T-helper 1 cell (primary cell): ENCODE measurements around the gene VSX1.

Source experiments
- DNase-seq, 5 donors: peaks; one replicate each; pipeline ENCODE4 v3.0.0-alpha.2; 2012 to 2020
- total RNA-seq, 4 donors: gene quantifications; one replicate each; lab custom pipeline; 2026; lab: John Stamatoyannopoulos, UW

VSX1 gene
- total RNA-seq: 0 reads per million in 4 donors

GRCh38 chr20:25081730-25082497, at the start of gene VSX1:
VSX1 (minus strand) TSS chr20:25082141; CDS start chr20:25082096, 45 bp downstream.
- DNase-seq: no peak

- DNase-seq: no peak
Observed at GRCh38 chr20:25129908-25130307, 48.0 kb upstream of the VSX1 start.

DNA sequence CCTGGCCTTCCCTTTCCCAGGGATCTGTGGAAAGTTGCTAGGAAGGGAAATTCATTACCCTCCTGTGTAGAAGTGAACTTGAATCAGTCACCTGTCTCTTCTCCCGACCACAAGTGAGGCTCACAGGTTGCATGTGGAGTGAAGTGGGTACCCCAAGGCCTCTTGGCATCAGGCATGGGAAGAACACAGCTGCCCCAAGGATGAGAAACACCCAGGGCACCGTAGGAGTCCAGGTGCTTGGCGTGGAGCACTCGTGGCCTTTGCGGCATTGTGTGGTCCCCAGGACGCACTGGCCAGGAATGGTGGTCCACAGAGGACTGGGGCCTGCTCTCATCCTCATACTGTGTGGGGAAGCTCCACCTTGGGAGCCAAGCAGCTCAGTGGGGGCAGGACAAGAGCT, 47.5 kb upstream of the VSX1 start:
- no peak for DNase-seq

DNA sequence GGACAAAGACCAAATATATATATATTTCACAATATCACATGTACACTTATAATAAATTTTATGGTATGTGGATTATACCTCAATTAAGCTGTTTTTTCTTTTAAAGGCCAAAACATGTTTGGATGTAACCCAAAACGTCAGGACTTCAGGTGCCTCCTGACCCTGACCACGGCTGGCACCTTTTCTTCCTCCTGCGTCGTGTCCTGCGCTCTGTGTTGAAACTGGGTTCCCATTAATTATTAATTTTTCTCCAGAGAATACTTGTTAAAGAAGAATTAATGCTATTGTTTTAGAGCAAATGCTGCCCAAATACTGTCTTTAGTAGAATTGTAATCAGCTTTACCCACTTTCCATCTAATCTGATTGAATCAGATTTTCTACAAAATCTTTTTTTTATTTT, 46.7 kb upstream of the VSX1 start:
- no peak for DNase-seq

GRCh38 chr20:25127761-25128537, 46.0 kb upstream of the VSX1 start:
- no peak for DNase-seq

GRCh38 chr20:25126204-25127029, 44.5 kb upstream of the VSX1 start:
- DNase-seq: no peak

DNA sequence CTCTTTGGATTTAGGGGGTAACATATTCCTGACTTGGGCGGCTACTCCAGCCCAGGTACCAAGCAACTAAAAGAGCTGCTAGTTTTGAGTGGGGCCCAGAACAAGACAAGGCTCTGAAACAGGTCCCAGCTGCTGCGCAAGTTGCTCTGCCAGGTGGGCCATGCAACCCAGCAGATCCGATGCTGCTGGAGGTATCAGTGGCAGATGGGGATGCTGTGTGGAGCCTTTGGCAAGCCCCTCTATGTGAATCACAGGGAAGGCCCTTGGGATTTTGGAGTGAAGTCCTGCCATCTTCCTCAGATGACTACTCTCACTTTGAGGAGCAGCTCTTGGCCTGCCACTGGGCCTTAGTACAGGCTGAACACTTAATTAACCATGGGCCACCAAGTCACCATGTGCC, 43.7 kb upstream of the VSX1 start:
- no peak for DNase-seq

- DNase-seq: no peak
Observed at GRCh38 chr20:25120920-25121319, 39.0 kb upstream of the VSX1 start.

GRCh38 chr20:25120457-25120856, 38.5 kb upstream of the VSX1 start:
- no peak for DNase-seq

GRCh38 chr20:25118529-25118928, 36.6 kb upstream of the VSX1 start:
- no peak for DNase-seq

DNA sequence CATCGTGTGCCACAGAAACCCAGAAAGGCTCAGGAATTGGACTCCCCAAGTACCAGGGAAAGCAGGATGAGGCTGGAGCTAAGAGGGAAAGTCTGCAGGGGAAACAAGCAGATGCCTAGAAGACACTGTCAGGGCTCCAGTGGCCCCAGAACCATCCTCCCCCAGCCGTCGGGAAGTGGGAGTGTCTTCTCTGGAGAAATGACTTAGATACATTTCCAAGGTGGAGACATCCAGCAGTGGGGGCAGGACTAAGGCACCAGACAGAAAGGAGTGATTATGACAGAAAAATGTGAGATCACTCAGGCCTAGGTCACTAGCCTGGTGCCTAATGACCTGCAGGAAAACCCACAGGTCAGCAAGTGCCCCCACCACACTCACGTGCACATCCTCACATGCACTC, 36.0 kb upstream of the VSX1 start:
- no peak for DNase-seq

GRCh38 chr20:25116739-25117458, 35.0 kb upstream of the VSX1 start:
- no peak for DNase-seq

DNA sequence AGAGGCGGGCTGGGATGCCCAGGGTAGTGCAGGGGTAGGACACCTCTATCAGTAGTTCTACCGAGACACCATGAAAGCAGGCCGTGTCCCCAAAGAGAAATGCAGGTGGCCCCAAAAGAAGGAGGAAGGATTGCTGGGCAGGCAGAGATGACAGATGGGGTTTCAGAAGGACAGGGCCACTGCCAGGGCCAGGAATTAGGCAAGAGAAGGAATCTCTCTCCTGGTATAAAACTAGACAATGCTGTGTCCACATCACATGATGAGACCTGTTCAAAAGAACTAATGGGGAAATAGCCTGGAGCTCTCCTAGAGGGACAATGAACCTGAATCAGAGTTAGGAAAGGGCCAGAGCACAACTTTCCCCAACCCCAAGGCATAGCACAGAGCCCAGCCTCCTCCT, 21.6 kb upstream of the VSX1 start:
- no peak for DNase-seq

GRCh38 chr20:25100914-25101313, 19.0 kb upstream of the VSX1 start:
- no peak for DNase-seq

DNA sequence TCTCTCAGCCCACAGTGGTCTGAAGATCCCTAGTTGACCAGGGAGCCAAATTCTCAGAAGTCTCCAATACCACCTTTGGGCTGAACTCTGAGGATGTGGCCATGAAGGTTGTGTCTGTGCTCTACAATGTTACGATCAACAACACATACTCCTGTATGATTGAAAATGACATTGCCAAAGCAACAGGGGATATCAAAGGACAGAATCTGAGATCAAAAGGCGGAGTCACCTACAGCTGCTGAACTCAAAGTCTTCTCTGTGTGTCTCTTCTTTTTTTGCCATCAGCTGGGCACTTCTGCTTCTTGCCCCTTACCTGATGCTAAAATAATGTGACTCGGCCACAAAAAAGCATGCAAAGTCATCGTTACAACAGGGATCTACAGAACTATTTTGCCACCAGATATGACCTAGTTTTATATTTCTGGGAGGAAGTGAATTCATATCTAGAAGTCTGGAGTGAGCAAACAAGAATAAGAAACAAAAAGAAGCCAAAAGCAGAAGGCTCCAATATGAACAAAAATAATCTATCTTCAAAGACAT, 17.7 kb upstream of the VSX1 start:
- DNase-seq: no peak

- DNase-seq: no peak
Observed at GRCh38 chr20:25097498-25097897, 15.6 kb upstream of the VSX1 start.

GRCh38 chr20:25090492-25091429, 8.8 kb upstream of the VSX1 start:
- DNase-seq: peak; percentile 46 to 92 (median 61)

- no peak for DNase-seq
Observed at GRCh38 chr20:25089662-25090061, 7.7 kb upstream of the VSX1 start.

DNA sequence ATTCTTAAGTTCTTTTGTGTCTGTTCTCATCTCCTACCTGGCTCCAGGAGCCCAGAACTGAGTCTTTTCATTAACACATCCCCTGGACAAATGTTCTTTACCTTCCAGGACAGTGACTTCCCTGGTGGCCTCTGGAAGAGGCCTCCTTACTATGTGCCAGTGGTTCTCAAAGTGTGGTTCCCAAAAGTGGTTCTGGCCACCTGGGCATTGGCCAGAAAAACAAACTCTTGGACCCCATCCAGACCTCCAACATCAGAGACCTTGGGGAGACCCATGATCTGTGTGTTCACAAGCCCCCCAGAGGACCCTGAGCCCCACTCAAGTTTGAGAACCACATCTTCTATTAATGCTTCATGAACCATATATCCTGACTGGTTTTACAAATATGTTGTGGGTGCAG, 7.2 kb upstream of the VSX1 start:
- no peak for DNase-seq

DNA sequence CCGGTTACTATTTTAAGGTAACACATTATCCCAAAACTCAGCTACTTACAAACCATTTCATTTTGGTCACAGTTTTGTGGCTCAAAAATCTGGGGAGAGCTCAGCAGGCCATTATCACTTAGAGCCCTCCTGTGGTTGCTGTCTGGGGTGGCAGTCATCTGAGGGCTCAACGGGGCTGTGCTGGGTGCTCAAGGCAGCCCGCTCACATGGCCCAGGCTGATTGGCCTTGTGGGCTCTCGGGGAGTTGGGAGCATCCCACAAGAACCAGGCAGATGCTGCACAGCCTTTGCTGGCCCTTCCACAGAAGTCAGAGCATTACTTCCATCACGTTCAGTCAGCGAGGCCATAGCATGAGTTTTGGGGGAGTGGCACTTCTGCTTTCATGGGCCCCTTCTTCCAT, 6.3 kb upstream of the VSX1 start:
- DNase-seq: no peak
